Measurements from ENCODE around the gene TLX1.
A peak's percentile ranks its signal among the peaks of the same experiment; 100 is the strongest.

TLX1 gene

DNA sequence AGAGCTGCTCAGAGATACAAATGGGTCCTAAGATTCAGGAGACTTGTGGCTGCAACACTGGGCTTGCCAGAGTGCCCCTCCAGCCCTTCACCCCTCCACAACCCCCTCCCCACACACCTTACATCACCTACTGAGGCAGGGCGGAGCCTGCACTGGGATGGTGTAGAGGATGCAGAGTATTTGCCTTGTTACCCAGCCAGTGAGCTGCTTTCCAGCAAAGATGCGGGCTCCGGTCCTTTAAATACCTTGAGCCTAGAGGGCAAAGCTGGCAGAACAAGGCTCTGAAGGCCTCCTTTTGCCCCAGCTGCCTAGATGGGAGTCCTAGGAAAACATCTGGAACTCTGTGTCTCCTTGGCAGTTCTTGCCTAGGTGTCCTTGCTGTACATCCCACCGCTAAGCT, 34.7 kb upstream of the TLX1 start:
- in situ Hi-C loops (cut with HindIII; ENCODE audit: low pct_unique_long_range_greater_than_20kb, low sequenced_read_pairs) = no loop called here
- TF ChIP-seq JUND (IDR thresholded peaks at IDR 0.05; ENCODE audit: low read depth) = no peak
- no peak for DNase-seq (ENCODE audit: low read depth in 1 of 2, low spot score in 1 of 2)

DNA sequence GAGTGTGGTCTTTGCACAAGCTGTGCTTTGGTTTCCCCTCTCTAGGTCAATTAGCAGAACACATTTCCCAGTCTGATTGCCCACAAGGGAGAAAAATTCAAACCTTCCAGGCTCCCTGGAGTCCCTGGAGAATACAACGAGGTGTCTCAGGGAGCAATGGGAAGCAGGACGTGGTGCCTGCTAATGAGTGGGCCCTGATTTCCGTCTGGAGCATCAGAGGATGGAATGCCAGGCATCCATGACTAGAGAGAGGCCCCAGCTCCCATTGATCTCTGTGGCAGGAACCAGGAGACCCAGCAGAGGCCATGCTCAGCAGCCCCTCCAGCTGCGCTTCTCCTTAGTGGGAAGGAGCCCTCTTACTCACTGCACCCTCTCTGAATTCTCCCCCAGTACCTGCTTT, 33.2 kb upstream of the TLX1 start:
- no peak for TF ChIP-seq JUND (IDR thresholded peaks at IDR 0.05; ENCODE audit: low read depth)
- no peak for DNase-seq (ENCODE audit: low read depth in 1 of 2, low spot score in 1 of 2)
- in situ Hi-C loops (cut with HindIII; ENCODE audit: low pct_unique_long_range_greater_than_20kb, low sequenced_read_pairs) = no loop called here

DNA sequence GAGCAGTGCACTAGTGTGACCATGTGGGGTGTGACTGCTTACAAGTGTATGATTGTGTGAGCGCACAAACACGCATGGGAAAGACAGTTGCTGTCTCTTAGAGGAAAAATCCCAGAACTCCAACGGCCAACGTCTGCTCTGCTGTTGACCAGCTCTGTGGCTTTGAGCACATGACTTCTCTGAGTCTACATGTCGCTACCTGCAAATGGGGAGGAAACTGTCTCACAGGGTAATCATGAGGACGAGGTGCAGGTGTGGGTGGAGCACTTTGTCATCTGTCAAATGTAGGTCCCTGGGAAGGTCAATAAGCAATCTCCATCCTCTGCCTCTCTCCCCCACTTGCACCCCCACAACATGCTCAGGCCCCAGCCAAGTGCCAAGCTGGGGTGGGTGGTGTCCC, 31.2 kb upstream of the TLX1 start:
- no peak for DNase-seq (ENCODE audit: low read depth in 1 of 2, low spot score in 1 of 2)
- in situ Hi-C loops (cut with HindIII; ENCODE audit: low pct_unique_long_range_greater_than_20kb, low sequenced_read_pairs) = no loop called here
- no peak for TF ChIP-seq JUND (IDR thresholded peaks at IDR 0.05; ENCODE audit: low read depth)

GRCh38 chr10:101101372-101101881, 29.7 kb upstream of the TLX1 start:
- no peak for TF ChIP-seq JUND (IDR thresholded peaks at IDR 0.05; ENCODE audit: low read depth)
- DNase-seq (ENCODE audit: low read depth in 1 of 2, low spot score in 1 of 2) = no peak
- in situ Hi-C loops (cut with HindIII; ENCODE audit: low pct_unique_long_range_greater_than_20kb, low sequenced_read_pairs) = no loop called here

DNA sequence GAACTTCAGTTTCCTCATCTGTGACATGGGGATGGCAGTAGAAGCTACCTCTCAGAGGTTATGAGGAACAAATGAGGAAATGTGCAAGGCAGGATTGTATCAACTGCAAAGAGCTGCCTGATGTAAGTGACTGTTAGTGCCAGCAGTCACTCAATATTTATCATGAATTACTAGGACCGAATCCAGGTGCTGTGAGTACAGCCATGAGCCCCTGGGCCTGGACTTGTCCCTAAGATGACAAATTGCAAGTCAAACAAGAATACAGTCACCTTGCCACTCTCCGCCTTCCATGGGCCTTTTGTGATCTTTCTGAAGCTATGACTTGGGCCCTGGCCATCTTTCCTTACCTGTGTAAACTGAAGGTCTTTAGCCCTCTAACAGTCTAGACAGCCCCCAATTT, 27.7 kb upstream of the TLX1 start:
- TF ChIP-seq JUND (IDR thresholded peaks at IDR 0.05; ENCODE audit: low read depth) = no peak
- in situ Hi-C loops (cut with HindIII; ENCODE audit: low pct_unique_long_range_greater_than_20kb, low sequenced_read_pairs) = no loop called here
- DNase-seq (ENCODE audit: low read depth in 1 of 2, low spot score in 1 of 2) = peak in 1 of 2 experiments; percentile 49

DNA sequence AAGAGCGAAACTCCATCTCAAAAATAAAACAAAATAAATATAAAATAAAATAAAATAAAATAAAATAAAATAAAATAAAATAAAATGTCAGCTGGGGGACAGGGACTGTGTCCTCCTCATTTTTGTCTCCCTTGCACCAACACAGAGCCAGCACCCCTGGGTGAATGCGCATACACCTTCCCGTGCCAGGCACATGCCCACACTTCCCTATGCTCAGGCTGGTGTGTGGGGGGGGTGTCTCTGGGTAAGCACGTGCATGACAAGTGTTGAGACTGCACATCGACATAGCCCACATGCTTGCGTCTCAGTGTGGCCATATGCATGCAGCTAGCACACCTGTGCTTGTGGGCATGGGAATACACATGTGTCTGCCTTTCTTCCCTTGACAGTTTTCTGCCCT, 24.7 kb upstream of the TLX1 start:
- TF ChIP-seq JUND (IDR thresholded peaks at IDR 0.05; ENCODE audit: low read depth) = no peak
- in situ Hi-C loops (cut with HindIII; ENCODE audit: low pct_unique_long_range_greater_than_20kb, low sequenced_read_pairs) = no loop called here
- no peak for DNase-seq (ENCODE audit: low read depth in 1 of 2, low spot score in 1 of 2)

DNA sequence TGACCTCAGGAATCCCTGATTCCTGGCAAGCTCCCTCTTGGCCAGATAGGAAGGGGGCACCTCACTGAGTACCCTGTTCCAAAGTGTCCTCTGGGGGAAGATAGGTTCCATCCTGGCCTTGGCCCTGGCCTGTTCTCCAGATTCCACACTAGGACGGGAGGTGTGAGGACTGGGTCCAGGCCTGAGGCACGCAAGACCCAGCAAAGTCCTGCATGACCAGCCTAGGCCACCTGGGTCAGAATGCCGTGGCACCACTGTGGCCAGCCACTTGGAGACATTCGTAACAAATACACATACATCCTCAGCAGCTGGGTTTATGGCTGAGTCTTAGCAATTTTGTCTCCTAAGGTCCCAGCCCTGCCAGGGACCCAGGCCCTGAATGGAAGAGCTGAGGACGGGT, 23.3 kb upstream of the TLX1 start:
- no peak for DNase-seq (ENCODE audit: low read depth in 1 of 2, low spot score in 1 of 2)
- TF ChIP-seq JUND (IDR thresholded peaks at IDR 0.05; ENCODE audit: low read depth) = no peak
- in situ Hi-C loops (cut with HindIII; ENCODE audit: low pct_unique_long_range_greater_than_20kb, low sequenced_read_pairs) = no loop called here

GRCh38 chr10:101110856-101111523, 20.1 kb upstream of the TLX1 start:
- DNase-seq (ENCODE audit: low read depth in 1 of 2, low spot score in 1 of 2) = peak in 1 of 2 experiments; percentile 82
- no peak for TF ChIP-seq JUND (IDR thresholded peaks at IDR 0.05; ENCODE audit: low read depth)
- in situ Hi-C loops (cut with HindIII; ENCODE audit: low pct_unique_long_range_greater_than_20kb, low sequenced_read_pairs) = no loop called here

GRCh38 chr10:101111547-101111946, 19.6 kb upstream of the TLX1 start:
- DNase-seq (ENCODE audit: low read depth in 1 of 2, low spot score in 1 of 2) = peak in 1 of 2 experiments; percentile 38
- in situ Hi-C loops (cut with HindIII; ENCODE audit: low pct_unique_long_range_greater_than_20kb, low sequenced_read_pairs) = no loop called here
- TF ChIP-seq JUND (IDR thresholded peaks at IDR 0.05; ENCODE audit: low read depth) = no peak

DNA sequence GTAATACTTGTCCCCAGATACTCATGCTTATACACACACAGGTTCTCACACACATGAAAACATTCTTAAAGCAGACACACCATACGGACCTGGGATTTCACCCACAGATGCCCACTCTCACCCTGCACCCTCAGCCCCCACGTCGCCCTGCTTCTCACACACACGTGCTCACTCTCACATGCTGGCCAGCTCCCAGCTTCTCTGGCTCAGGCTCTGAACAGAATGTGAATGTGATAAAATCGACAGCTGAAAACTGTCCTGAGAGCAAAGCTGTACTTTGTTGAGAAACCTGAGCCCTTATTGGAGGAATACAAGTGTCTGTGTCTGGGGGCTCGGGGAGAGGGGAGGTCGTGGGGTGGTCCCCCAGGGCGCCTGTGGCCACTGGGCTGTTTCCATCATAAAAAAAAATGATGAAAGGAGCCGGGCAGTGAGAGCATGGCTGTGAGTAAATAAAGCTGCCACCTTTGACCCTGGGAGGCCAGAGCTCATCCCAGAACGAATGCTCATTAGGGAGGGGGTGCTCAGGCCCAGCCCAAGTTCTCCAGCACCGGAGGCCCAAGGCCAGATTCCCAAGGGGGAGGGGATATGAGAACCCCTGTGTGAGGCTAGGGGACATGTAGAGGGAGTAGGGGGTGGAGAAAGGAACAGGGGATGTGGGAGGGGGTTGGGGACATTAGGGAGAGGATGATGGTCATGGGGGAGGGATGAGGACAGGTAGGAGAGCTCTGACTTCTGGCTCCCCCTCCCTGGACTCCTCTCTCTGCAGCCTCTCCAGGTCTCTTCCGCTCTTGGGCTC, 18.1 kb upstream of the TLX1 start:
- in situ Hi-C loops (cut with HindIII; ENCODE audit: low pct_unique_long_range_greater_than_20kb, low sequenced_read_pairs) = no loop called here
- no peak for TF ChIP-seq JUND (IDR thresholded peaks at IDR 0.05; ENCODE audit: low read depth)
- DNase-seq (ENCODE audit: low read depth in 1 of 2, low spot score in 1 of 2) = peak in 1 of 2 experiments; percentile 45

DNA sequence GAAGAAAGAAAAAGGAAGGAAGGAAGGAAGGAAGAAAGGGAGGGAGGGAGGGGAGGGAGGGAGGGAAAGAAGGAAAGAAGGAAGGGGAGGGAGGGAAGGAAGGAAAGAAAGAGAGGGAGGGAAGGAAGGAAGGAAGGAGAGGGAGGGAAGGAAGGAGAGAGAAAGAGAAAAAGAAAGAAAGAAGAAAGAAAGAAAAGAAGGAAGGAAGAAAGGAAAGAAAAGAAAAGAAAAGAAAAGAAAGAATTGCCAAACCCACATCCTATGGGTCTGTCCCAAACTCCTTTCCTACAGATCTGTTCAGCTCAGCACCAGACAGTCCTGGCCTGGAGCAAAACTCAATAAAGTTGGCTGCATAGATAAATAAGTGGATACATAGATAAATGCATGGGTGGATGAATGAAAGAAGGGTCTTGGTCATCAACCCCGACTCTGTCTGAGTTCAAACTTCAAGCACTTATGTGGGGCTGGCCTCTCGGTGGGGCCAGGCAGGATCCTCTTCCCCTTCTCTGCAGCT, 17.2 kb upstream of the TLX1 start:
- in situ Hi-C loops (cut with HindIII; ENCODE audit: low pct_unique_long_range_greater_than_20kb, low sequenced_read_pairs) = no loop called here
- TF ChIP-seq JUND (IDR thresholded peaks at IDR 0.05; ENCODE audit: low read depth) = no peak
- DNase-seq (ENCODE audit: low read depth in 1 of 2, low spot score in 1 of 2) = no peak

- in situ Hi-C loops (cut with HindIII; ENCODE audit: low pct_unique_long_range_greater_than_20kb, low sequenced_read_pairs) = no loop called here
- no peak for TF ChIP-seq JUND (IDR thresholded peaks at IDR 0.05; ENCODE audit: low read depth)
- DNase-seq (ENCODE audit: low read depth in 1 of 2, low spot score in 1 of 2) = no peak
Measured at GRCh38 chr10:101114646-101115045, 16.5 kb upstream of the TLX1 start.

- no peak for DNase-seq (ENCODE audit: low read depth in 1 of 2, low spot score in 1 of 2)
- TF ChIP-seq JUND (IDR thresholded peaks at IDR 0.05; ENCODE audit: low read depth) = no peak
- in situ Hi-C loops (cut with HindIII; ENCODE audit: low pct_unique_long_range_greater_than_20kb, low sequenced_read_pairs) = no loop called here
Measured at GRCh38 chr10:101116754-101117153, 14.3 kb upstream of the TLX1 start.

Data from T47D (cell line).